BLaER1 (cell line): ENCODE data around the gene CYTIP.
A peak's percentile ranks its signal among the peaks of the same experiment; 100 is the strongest.
"Not testable (repeated sequence)": the region's sequence is repeated elsewhere in the genome, so short reads cannot be mapped to it uniquely, and the experiment has no call there.

Experiments used
- H3K27ac ChIP-seq: shearing (Covaris generic); formaldehyde crosslinking; 2 replicates; pipeline ENCODE4 v1.8.1; 2022
- H3K27me3 ChIP-seq: shearing (Covaris generic); formaldehyde crosslinking; 2 replicates; pipeline ENCODE4 v1.8.1; 2022
- H3K36me3 ChIP-seq: shearing (Covaris generic); formaldehyde crosslinking; 2 replicates; pipeline ENCODE4 v1.8.1; 2022
- H3K4me1 ChIP-seq: shearing (Covaris generic); formaldehyde crosslinking; 2 replicates; pipeline ENCODE4 v1.8.1; 2022
- H3K4me2 ChIP-seq: shearing (Covaris generic); formaldehyde crosslinking; 2 replicates; pipeline ENCODE4 v1.8.1; 2022
- H3K4me3 ChIP-seq: shearing (Covaris generic); formaldehyde crosslinking; 2 replicates; pipeline ENCODE4 v1.8.1; 2022
- H3K9ac ChIP-seq: shearing (Covaris generic); formaldehyde crosslinking; 2 replicates; pipeline ENCODE4 v1.8.1; 2022
- H3K9me3 ChIP-seq: shearing (Covaris generic); formaldehyde crosslinking; 2 replicates; pipeline ENCODE4 v1.8.1; 2022
- H4K20me1 ChIP-seq: shearing (Covaris generic); formaldehyde crosslinking; 2 replicates; pipeline ENCODE4 v1.8.1; 2022
- Cebpa-rat ChIP-seq: shearing (Covaris generic); IDR thresholded peaks from 2 replicates; pipeline ENCODE4 v1.8.1; 2022

The CYTIP gene

DNA sequence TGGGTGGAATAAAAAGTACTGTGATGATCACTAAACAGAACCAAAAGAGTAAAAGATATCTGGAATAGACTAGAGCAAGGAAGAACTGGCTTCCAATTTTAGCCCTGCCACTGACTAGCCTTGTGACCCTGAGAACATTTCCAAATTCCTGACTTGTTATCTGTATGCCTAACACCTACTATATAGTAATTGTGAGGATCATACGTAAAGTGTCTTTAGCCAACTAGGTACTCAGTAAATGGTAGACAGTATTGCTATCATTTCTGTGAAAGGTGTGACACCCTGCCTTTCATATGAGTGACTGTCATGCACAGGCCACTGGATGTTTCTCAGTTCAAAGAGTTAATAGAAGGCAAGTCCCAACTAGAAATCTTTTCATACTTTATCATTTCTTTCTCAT, 29.8 kb downstream of the CYTIP start:
- H3K4me2 ChIP-seq = no peak overlapping the region
- H3K4me3 ChIP-seq = no peak overlapping the region
- no peak for TF ChIP-seq Cebpa-rat
- H3K9ac ChIP-seq = no peak overlapping the region
- no peaks in the 10 kb centered on the region for H3K4me1 ChIP-seq
- H3K27me3 ChIP-seq = no peaks in the 10 kb centered on the region
- no peaks in the 10 kb centered on the region for H3K36me3 ChIP-seq
- no peak overlapping the region for H3K27ac ChIP-seq
- H3K9me3 ChIP-seq = no peaks in the 10 kb centered on the region
- no peaks in the 10 kb centered on the region for H4K20me1 ChIP-seq

- Histone ChIP-seq H3K9me3 (no peaks in the 10 kb centered on the region), H3K9ac (no peak overlapping the region), H4K20me1 (no peaks in the 10 kb centered on the region), H3K27me3 (no peaks in the 10 kb centered on the region), H3K36me3 (no peaks in the 10 kb centered on the region), H3K27ac (no peak overlapping the region), H3K4me2 (no peak overlapping the region), H3K4me1 (no peaks in the 10 kb centered on the region), H3K4me3 (no peak overlapping the region)
- no peak for TF ChIP-seq Cebpa-rat
Measured at GRCh38 chr2:157413326-157414035, 30.4 kb downstream of the CYTIP start.

DNA sequence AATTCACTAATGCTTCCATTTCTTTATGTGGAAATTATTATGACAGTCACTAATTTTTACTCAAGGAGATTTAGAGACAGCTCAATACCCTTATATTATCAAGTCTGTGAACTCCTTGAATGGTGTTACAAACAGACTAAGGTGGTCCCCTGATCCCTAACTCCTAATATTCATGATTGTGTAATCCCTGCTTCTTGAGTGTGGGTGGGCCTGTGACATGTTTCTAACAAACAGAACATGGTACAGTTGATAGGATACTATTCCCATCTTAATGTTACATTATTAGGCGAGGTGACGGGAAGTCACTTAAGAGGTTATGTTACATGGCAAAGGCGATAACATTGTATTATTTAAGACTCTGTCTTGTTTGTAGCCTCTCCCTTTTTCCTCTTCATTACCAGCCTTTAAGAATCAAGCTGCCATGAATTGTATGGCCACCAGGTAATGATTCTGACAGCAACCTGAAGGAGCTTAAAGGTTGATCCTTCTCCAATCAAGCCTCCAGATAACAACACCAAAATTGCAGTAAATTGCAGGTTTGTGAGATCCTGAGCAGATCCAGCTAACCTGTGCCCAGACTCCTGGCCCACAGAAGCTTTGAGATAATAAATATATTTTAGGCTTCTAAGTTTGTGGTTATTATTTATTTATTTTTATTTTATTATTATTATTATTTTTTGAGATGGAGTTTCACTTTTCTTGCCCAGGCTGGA, 32.1 kb downstream of the CYTIP start:
- Histone ChIP-seq H4K20me1 (no peaks in the 10 kb centered on the region), H3K4me3 (no peak overlapping the region), H3K27ac (no peak overlapping the region), H3K9ac (no peak overlapping the region), H3K4me2 (no peak overlapping the region), H3K9me3 (no peaks in the 10 kb centered on the region), H3K27me3 (no peaks in the 10 kb centered on the region), H3K4me1 (peaks cover 6% of the 10 kb centered on the region; the same call in 1 of the 2 replicates), H3K36me3 (no peaks in the 10 kb centered on the region)
- no peak for TF ChIP-seq Cebpa-rat

GRCh38 chr2:157405398-157405797, 38.5 kb downstream of the CYTIP start:
- not testable (repeated sequence) for H4K20me1 ChIP-seq, H3K9me3 ChIP-seq, H3K36me3 ChIP-seq, H3K27me3 ChIP-seq, H3K4me3 ChIP-seq, H3K9ac ChIP-seq, H3K27ac ChIP-seq, H3K4me2 ChIP-seq
- H3K4me1 ChIP-seq = peaks cover 16% of the 10 kb centered on the region; the same call in 1 of the 2 replicates

DNA sequence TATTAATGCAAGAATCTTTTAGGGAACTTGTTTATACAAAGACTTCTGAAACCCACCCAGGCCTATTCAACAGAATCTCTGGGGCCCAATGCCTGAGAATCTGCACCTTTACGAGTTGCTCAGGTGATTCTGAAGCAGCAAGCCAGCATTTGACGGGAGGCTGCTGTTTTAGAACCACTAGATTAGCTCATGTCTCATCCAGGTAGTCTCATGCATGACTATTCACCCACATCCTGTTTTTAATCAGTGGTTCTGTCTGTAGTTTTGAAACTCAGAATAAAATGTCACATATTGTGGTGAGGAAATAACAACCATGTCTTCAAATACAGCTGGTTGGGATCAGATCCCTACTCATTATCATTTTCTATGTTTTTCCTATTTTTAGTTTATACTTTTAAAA, 39.5 kb downstream of the CYTIP start:
- no peak overlapping the region for H3K27ac ChIP-seq
- H3K9me3 ChIP-seq = no peaks in the 10 kb centered on the region
- no peak overlapping the region for H3K9ac ChIP-seq
- no peak for TF ChIP-seq Cebpa-rat
- no peaks in the 10 kb centered on the region for H3K36me3 ChIP-seq
- H3K27me3 ChIP-seq = no peaks in the 10 kb centered on the region; the same call in 1 of the 2 replicates
- no peaks in the 10 kb centered on the region for H4K20me1 ChIP-seq
- peak overlapping the region; percentile 22 for H3K4me2 ChIP-seq
- H3K4me3 ChIP-seq = no peak overlapping the region
- peaks cover 16% of the 10 kb centered on the region; the same call in 1 of the 2 replicates for H3K4me1 ChIP-seq

DNA sequence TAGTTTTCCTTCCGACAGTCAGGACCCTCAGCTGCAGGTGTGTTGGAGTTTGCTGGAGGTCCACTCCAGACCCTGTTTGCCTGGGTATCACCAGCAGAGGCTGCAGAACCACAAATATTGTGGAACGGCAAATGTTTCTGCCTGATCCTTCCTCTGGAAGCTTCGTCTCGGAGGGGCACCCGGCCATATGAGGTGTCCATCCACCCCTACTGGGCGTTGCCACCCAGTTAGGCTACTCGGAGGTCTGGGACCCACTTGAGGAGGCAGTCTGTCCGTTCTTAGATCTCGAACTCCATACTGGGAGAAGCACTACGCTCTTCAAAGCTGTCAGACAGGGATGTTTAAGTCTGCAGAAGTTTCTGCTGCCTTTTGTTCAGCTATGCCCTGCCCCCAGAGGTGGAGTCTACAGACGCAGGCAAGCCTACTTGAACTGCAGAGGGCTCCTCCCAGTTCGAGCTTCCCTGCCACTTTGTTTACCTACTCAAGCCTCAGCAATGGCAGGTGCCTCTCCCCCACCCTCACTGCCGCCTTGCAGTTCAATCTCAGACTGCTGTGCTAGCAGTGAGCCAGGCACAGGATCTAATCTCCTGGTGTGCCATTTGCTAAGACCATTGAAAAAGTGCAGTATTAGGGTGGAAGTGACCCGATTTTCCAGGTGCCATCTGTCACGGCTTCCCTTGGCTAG, 40.9 kb downstream of the CYTIP start:
- H3K9me3 ChIP-seq, H3K4me2 ChIP-seq, H3K36me3 ChIP-seq, H3K27ac ChIP-seq, H3K4me3 ChIP-seq, H4K20me1 ChIP-seq, H3K9ac ChIP-seq, H3K27me3 ChIP-seq: not testable (repeated sequence)
- peaks cover 16% of the 10 kb centered on the region; the same call in 1 of the 2 replicates for H3K4me1 ChIP-seq

DNA sequence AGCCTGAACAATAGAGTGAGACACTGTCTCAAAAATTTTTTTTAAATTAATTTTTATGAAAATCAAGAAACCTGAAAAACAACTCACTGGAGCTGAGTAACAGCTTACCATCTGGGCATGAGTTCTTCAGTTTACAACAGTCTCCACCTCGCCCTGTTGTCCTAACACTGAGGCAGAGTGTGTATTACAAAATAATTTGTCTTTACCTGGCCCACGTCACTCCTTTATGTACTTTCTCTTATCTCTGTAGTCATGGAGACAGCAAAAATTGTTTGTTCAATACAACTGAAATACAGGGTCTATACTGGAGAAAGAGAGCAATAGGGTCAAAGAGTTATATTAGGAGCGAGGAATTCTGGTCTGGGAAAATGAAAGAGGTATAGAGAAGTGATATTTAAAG, 48.1 kb downstream of the CYTIP start:
- Histone ChIP-seq H3K27me3 (no peaks in the 10 kb centered on the region), H3K27ac (no peak overlapping the region), H3K4me2 (no peak overlapping the region), H3K9me3 (no peaks in the 10 kb centered on the region), H3K4me3 (no peak overlapping the region), H4K20me1 (no peaks in the 10 kb centered on the region), H3K4me1 (no peaks in the 10 kb centered on the region), H3K9ac (no peak overlapping the region), H3K36me3 (no peaks in the 10 kb centered on the region)
- TF ChIP-seq Cebpa-rat = no peak

- no peak overlapping the region for H3K27ac ChIP-seq
- no peaks in the 10 kb centered on the region for H3K9me3 ChIP-seq
- H3K36me3 ChIP-seq = no peaks in the 10 kb centered on the region
- H3K4me2 ChIP-seq = no peak overlapping the region
- no peaks in the 10 kb centered on the region for H3K27me3 ChIP-seq
- H3K4me3 ChIP-seq = no peak overlapping the region
- H4K20me1 ChIP-seq = no peaks in the 10 kb centered on the region
- no peak overlapping the region for H3K9ac ChIP-seq
- no peaks in the 10 kb centered on the region for H3K4me1 ChIP-seq
- no peak for TF ChIP-seq Cebpa-rat
Measured at GRCh38 chr2:157394928-157395327, 49.0 kb downstream of the CYTIP start.

DNA sequence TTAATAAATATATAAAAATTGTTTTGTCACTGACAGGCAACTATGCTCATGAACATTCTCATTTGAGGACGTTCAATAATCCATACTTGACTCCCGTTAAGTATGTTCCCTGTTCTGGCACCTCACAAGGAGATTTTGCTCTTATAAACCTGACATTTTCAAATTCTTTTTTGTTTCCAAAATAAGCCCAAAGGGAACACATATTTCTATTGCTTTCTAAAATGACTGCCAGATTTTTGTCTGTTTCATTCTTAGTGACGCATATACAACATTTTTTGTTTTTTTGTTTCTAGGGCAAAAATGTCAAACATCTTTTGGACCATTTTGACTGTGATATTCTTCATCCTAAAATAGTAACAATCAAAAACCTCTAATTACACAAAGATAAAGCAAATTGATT, 50.5 kb downstream of the CYTIP start:
- no peak overlapping the region for H3K4me2 ChIP-seq
- no peaks in the 10 kb centered on the region for H3K4me1 ChIP-seq
- no peak overlapping the region for H3K4me3 ChIP-seq
- no peaks in the 10 kb centered on the region for H3K9me3 ChIP-seq
- no peaks in the 10 kb centered on the region for H3K36me3 ChIP-seq
- no peak for TF ChIP-seq Cebpa-rat
- no peak overlapping the region for H3K27ac ChIP-seq
- no peak overlapping the region for H3K9ac ChIP-seq
- no peaks in the 10 kb centered on the region for H3K27me3 ChIP-seq
- no peaks in the 10 kb centered on the region for H4K20me1 ChIP-seq

DNA sequence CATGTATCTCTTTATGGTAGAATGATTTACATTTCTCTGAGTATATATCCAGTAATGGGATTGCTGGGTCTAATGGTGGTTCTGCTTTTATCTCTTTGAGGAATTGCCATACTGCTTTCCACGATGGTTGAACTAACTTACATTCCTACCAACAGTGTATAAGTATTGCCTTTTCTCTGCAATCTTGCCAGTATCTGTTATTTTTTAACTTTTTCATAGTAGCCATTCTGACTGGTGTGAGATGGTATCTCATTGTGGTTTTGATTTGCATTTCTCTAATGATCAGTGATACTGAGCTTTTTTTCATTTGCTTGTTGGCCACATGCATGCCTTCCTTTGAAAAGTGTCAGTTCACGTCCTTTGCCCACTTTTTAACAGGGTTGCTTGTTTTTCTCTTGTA, 55.1 kb downstream of the CYTIP start:
- Histone ChIP-seq H3K27ac (no peak overlapping the region), H4K20me1 (no peaks in the 10 kb centered on the region), H3K9ac (no peak overlapping the region), H3K9me3 (no peaks in the 10 kb centered on the region), H3K4me1 (no peaks in the 10 kb centered on the region), H3K4me3 (no peak overlapping the region), H3K27me3 (no peaks in the 10 kb centered on the region), H3K4me2 (no peak overlapping the region), H3K36me3 (no peaks in the 10 kb centered on the region)
- no peak for TF ChIP-seq Cebpa-rat
